Measurements from ENCODE around the gene HGS.

GRCh38 chr17:81701288-81702071 is 17.7 kb downstream of the HGS start:
- TF ChIP-seq CTCF (IDR thresholded peaks at IDR 0.05): no peak
- TF ChIP-seq POLR2A (IDR thresholded peaks at IDR 0.05): no peak
- no peak for TF ChIP-seq EP300 (IDR thresholded peaks at IDR 0.05; ENCODE audit: low read depth)
- TF ChIP-seq POLR2AphosphoS5 (IDR thresholded peaks at IDR 0.05): no peak

Measured in transverse colon (tissue), 4 donors.